Raji (cell line): Measurements from ENCODE around the gene ADRA1B.

Source experiments
- POLR2A ChIP-seq: IDR thresholded peaks from 2 replicates; pipeline ENCODE4 v1.6.1; 2011; ENCODE audit warnings: low read depth, low read length, control low read depth; ENCODE audit not compliant: insufficient read depth

Gene ADRA1B

GRCh38 chr5:159915904-159916840, at the start of gene ADRA1B:
Gene ADRA1B, plus strand, starts transcription at chr5:159916482. Its CDS starts 424 bp downstream, at chr5:159916906.
- TF ChIP-seq POLR2A, result no peak

GRCh38 chr5:159873680-159874079, 42.6 kb upstream of the ADRA1B start:
- TF ChIP-seq POLR2A, result no peak

GRCh38 chr5:159874263-159874662, 42.0 kb upstream of the ADRA1B start:
- no peak for TF ChIP-seq POLR2A

GRCh38 chr5:159877016-159877415, 39.3 kb upstream of the ADRA1B start:
- no peak for TF ChIP-seq POLR2A

GRCh38 chr5:159877894-159878448, 38.3 kb upstream of the ADRA1B start:
- TF ChIP-seq POLR2A, result no peak

- TF ChIP-seq POLR2A, result no peak
Observed at GRCh38 chr5:159878988-159879471, 37.3 kb upstream of the ADRA1B start.

- no peak for TF ChIP-seq POLR2A
Observed at GRCh38 chr5:159880676-159881075, 35.6 kb upstream of the ADRA1B start.

- TF ChIP-seq POLR2A, result no peak
Observed at GRCh38 chr5:159881967-159882366, 34.3 kb upstream of the ADRA1B start.

GRCh38 chr5:159883522-159883950, 32.7 kb upstream of the ADRA1B start:
- no peak for TF ChIP-seq POLR2A

- TF ChIP-seq POLR2A, result no peak
Observed at GRCh38 chr5:159884917-159885620, 31.2 kb upstream of the ADRA1B start.

- no peak for TF ChIP-seq POLR2A
Observed at GRCh38 chr5:159886296-159886695, 30.0 kb upstream of the ADRA1B start.

- TF ChIP-seq POLR2A, result no peak
Observed at GRCh38 chr5:159887050-159887449, 29.2 kb upstream of the ADRA1B start.

GRCh38 chr5:159888860-159889259, 27.4 kb upstream of the ADRA1B start:
- no peak for TF ChIP-seq POLR2A

GRCh38 chr5:159890141-159890540, 26.1 kb upstream of the ADRA1B start:
- no peak for TF ChIP-seq POLR2A

- TF ChIP-seq POLR2A, result no peak
Observed at GRCh38 chr5:159891371-159891770, 24.9 kb upstream of the ADRA1B start.

- TF ChIP-seq POLR2A, result no peak
Observed at GRCh38 chr5:159893040-159893695, 23.1 kb upstream of the ADRA1B start.
